ENCODE data around the gene RFT1.
A peak's percentile ranks its signal among the peaks of the same experiment; 100 is the strongest.

The RFT1 gene

DNA sequence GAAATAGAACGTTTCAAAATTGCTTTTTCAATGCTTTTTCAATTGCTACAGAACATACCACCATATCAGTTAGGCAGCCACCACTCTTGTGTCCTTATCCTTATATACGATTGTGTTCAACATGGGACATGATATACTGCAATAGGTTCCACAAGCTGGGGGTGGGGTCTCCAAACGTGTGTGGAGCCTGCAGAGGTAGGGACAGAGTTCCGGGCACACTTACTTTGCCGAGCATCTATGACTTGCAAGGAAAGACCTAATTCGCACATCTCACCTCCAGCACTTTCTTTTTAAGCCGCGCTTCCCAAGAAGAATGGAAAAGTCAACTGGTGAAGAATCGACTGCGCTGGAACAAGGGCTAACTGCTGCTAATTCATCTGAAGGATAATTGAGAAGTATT, 44.8 kb downstream of the RFT1 start:
- no peak for DNase-seq (ENCODE audit: low spot score)

- DNase-seq (ENCODE audit: low spot score), result no peak
Observed at GRCh38 chr3:53084310-53085001, 45.8 kb downstream of the RFT1 start.

DNA sequence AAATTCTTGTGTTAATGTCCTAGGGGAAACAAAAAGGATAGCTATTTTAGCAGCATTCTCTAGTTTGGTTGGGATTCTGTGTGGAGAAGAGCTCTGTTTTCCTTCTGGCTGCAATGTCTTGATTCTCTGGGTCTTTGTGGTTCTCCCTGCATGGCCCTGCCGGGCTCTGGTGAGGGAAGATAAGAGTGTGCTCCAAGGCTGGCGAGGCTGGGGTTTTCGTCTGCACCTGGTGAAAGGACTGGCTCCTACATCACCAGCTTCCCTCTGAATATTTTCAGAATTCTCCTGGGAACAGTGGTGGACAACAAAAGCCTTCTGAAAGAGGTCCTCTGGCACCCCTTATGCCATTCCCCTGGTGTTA, 46.3 kb downstream of the RFT1 start:
- DNase-seq (ENCODE audit: low spot score), result no peak

GRCh38 chr3:53083521-53083920, 46.7 kb downstream of the RFT1 start:
- no peak for DNase-seq (ENCODE audit: low spot score)

DNA sequence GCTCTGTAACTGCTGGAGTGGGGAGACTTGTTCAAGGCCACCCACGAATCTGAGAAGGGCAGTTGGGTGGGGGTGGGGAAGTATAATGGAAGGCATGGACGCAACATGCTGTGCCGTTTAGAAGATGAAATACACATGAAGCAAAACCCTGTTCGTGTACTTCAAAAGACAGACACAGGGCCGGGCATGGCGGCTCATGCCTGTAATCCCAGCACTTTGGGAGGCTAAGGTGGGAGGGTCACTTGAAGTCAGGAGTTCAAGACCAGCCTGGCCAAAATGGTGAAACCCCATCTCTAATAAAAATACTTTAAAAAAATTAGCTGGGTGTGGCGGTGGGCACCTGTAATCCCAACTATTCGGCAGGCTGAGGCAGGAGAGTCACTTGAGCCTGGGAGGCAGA, 47.5 kb downstream of the RFT1 start:
- no peak for DNase-seq (ENCODE audit: low spot score)

DNA sequence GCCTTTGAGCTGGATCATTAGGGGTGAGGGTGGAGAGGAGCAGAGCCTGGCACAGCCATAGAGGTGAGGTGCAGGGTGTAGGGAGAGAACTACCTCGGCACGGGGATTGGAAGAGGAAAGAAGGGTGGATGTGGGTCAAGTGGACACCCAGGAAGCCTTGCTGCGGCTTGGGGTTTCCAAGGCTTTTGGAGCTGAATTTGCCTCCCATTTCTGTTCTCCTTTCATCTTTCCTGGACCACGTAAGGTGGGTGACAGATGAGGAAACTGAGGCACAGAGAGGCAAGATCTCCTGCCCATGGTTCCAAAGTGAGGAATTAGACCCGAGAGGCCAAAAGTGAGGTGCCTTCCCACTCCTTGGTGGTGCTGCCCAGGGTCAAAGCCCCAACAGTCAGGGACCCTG, 48.9 kb downstream of the RFT1 start:
- no peak for DNase-seq (ENCODE audit: low spot score)

- DNase-seq (ENCODE audit: low spot score), result no peak
Observed at GRCh38 chr3:53080612-53081205, 49.5 kb downstream of the RFT1 start.

- DNase-seq (ENCODE audit: low spot score), result no peak
Observed at GRCh38 chr3:53079791-53080555, 50.3 kb downstream of the RFT1 start.

GRCh38 chr3:53079147-53079546, 51.1 kb downstream of the RFT1 start:
- DNase-seq (ENCODE audit: low spot score), result no peak

GRCh38 chr3:53078656-53079055, 51.6 kb downstream of the RFT1 start:
- DNase-seq (ENCODE audit: low spot score), result no peak

GRCh38 chr3:53077476-53078220, 52.6 kb downstream of the RFT1 start:
- no peak for DNase-seq (ENCODE audit: low spot score)

DNA sequence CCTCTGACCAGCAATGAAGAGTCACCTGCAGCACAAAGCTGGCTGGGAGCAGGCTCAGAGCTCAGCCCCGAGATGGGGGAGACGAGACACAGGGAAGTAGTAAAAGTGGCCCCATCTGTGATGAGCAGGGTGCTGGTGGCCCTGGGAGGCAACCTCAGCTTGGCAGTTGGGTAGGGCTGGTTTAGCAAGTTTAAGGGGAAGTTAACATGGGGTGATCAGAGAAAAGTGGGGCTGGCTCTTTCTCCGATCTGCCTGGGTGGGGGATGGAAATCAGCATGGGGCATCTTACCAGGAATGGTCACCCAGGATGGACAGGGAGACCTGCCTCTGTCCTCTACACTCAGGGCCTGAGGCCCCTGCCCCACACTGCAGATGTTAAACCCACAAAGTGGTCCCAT, 54.5 kb downstream of the RFT1 start:
- DNase-seq (ENCODE audit: low spot score), result no peak

DNA sequence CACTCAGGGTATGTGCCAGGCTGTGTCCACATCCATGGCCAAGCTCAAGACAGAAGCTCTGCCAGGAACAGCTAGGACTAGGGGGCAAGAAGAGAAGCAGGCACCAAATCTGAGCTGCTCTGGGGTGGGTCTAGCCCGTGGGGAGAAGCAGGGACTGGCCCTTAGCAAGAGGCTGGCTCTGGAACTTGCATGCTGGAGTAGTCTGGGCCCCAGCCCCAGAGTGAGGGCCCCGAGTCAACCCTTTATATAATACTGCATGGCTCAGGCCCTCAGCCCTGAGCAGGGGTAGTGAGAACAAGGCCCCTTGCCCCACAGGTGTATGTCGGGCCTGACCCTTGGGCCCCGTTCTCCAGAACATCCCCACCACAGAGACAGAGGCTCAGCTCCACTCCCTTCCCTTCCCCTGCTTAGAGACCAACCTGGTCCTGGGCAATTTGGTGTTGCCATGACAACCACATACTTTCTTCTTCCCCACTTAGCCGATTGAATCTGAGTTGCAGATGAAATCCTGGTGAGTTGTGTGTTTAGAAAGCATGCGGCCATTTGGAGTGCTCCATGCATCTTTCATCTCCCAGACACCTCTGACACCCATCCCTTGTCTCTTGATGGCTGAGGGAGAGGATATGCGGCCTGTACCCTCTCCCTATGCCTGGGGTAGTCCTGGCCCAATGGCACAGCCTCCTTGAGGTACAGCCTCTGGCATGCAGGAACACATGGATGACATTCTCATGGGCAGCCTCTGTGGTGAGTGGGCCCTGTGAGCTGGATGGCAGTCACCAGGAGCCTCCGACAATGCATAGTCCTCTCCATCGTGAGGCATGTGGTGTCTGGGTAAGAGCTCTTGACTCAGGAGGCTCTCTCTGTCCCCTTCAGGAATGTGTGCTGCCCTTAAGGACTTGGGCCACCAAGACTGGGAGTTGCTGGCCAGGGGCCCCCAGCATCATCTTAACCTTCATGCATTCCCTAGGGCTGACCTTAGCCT, 55.2 kb downstream of the RFT1 start:
- DNase-seq (ENCODE audit: low spot score), result no peak

GRCh38 chr3:53074366-53074696, 55.9 kb downstream of the RFT1 start:
- no peak for DNase-seq (ENCODE audit: low spot score)

- DNase-seq (ENCODE audit: low spot score), result no peak
Observed at GRCh38 chr3:53073553-53074365, 56.5 kb downstream of the RFT1 start.

- peak; percentile 41 for DNase-seq (ENCODE audit: low spot score)
Observed at GRCh38 chr3:53072653-53073552, 57.3 kb downstream of the RFT1 start.

DNA sequence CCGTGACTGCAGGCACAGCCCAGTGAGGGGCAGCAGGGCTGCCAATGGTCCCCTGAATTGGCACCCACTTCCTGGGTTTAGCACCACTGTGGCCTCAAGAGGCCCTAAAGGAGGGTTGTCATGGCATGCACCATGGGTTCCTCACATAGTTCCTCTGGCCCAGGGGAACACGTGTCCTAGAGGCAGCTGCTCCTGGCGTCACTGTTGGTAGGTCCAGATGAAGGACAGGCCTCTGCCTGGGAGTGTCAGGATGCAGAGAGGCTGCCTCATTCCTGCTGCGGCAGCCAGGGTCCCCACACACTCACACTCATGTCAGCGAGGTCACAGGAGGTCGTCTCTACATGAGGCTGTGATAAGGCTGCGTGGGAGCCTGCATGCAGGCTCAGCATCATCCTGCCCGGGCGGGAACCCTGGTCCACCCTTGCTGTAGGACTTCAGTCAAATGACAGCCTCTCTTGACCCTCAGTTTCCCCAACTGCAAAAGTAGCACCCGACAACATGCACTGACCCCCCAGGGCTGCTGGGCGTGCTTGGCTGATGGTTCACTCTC, 58.3 kb downstream of the RFT1 start:
- no peak for DNase-seq (ENCODE audit: low spot score)

- no peak for DNase-seq (ENCODE audit: low spot score)
Observed at GRCh38 chr3:53069422-53070068, 60.7 kb downstream of the RFT1 start.

- no peak for DNase-seq (ENCODE audit: low spot score)
Observed at GRCh38 chr3:53068176-53068575, 62.1 kb downstream of the RFT1 start.

Measured in HuH-7.5 (cell line).